ENCODE data around the gene RAPGEF6.

GRCh38 chr5:131679911-131680310 lies 44.9 kb upstream of the RAPGEF6 start:
- TF ChIP-seq POLR2A (IDR thresholded peaks at IDR 0.05; ENCODE audit: low read depth, low read length) (no peak), POLR2AphosphoS5 (IDR thresholded peaks at IDR 0.05; ENCODE audit: low read depth, low read length) (no peak)
